Measurements from ENCODE around the gene NDC80. TPM values are rescaled to one million over a fixed set of nuclear protein-coding genes. Genes with fewer than 3 reads are reported as not detected.
A peak's percentile ranks its signal among the peaks of the same experiment; 100 is the strongest.

Gene NDC80
- total and polyA plus RNA-seq, 9 of the 15 experiments (the other 6 are each of a cell fraction or from before 2014, with no cell fraction given) = 65.2 to 97.9 (median 83.3) TPM

GRCh38 chr18:2569338-2570207 is 1.8 kb upstream of the NDC80 start (continued):
- TF ChIP-seq MGA (IDR thresholded peaks at IDR 0.05) (no peak), NR3C1 (CRISPR knock-in tag; IDR thresholded peaks at IDR 0.05) (no peak), TGIF2 (CRISPR knock-in tag; IDR thresholded peaks at IDR 0.05) (no peak), EP400 (IDR thresholded peaks at IDR 0.05) (no peak; the same call in 1 of the 2 replicates), PRMT5 (CRISPR knock-in tag; IDR thresholded peaks at IDR 0.05) (no peak), NFIC (IDR thresholded peaks at IDR 0.05) (0 out of 2 replicates have a peak, but pooled peaks have one; percentile 29), SIRT6 (IDR thresholded peaks at IDR 0.05; ENCODE audit: low read depth, low read length) (no peak), ARID3A (IDR thresholded peaks at IDR 0.05; ENCODE audit: borderline replicate concordance, low read depth, low read length) (no peak), HMGN3 (IDR thresholded peaks at IDR 0.05; ENCODE audit: borderline replicate concordance, extremely low read depth, insufficient read length, low read depth, low read length) (no peak)

Measured in K562 (cell line).